ENCODE data around the gene FARP1.

FARP1 gene

DNA sequence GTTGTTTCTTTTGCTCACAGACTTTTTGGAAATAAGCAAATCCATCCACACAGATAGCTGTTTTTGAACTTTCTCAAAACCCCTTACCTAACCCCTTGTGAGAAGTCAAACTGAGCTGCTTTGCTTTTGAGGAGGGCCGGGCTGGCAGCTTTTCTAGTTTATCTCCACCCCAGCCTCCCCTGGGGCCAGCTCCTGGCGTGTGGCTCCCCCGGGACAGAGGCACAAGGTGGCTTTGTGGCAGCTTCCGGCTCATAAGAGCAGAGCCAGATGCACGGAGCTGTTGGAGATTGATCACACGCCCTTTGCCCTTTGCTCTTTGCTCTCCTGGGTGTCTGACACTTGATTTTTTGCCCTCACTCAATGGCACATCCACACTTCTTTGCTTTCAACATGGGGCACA, 59.1 kb downstream of the FARP1 start:
- DNase-seq (ENCODE audit: low spot score) (no peak), FAIRE-seq (no peak)

DNA sequence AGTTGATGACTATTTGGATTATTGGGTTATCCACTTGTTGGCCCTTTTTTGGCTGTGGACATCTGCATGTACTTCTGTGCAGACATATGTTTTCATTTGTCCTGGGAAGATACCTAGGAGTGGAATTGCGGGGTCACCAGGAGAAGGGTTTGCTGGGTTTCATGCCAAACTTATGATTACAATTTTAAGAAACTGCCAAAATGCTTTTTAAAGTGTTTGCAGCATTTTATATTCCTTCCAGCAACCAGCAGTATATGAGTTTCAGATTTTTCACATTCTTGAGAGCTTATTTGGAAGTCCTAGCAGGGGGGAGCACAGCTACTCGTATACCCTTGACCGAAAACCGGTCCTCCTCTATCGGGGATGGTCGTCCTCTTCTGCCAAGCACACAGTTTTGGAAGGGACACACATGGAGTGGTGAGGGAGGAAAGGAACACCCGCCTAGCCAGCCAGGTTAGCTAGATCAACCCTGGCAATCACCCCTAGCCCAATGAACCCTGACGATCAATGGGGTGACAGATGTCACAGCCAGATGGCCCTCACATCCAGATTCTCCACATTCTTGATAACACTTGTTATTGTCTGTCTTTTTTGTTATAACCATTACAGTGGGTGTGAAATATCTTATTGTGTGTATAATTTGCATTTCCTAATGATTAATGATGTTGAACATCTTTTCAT, 60.9 kb downstream of the FARP1 start:
- DNase-seq (ENCODE audit: low spot score) = no peak
- no peak for FAIRE-seq

GRCh38 chr13:98204546-98204945, 61.7 kb downstream of the FARP1 start:
- FAIRE-seq (no peak), DNase-seq (ENCODE audit: low spot score) (no peak)

- FAIRE-seq (peak; percentile 90), DNase-seq (ENCODE audit: low spot score) (peak; percentile 94)
Measured at GRCh38 chr13:98206946-98207345, 64.1 kb downstream of the FARP1 start.

DNA sequence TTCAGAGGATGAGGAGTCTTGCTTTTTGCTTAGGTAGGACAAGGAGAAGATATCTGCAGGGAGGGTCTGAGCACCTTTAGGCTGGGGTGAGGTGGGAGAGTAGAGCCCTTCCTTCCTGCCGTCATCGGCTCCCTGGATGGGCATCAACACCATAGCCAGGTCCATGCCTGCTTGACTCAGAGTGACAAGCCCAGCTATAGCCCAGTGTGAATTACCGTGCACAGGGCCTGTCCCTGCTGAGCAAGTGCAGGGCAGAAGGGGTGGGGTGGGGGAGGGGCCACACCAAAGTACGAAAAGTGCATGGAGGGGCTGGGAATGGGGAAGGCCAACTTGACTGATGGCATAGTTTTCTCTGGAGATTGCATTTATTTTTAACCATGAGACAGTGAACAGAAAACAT, 64.5 kb downstream of the FARP1 start:
- FAIRE-seq (no peak), DNase-seq (ENCODE audit: low spot score) (peak; percentile 80)

DNA sequence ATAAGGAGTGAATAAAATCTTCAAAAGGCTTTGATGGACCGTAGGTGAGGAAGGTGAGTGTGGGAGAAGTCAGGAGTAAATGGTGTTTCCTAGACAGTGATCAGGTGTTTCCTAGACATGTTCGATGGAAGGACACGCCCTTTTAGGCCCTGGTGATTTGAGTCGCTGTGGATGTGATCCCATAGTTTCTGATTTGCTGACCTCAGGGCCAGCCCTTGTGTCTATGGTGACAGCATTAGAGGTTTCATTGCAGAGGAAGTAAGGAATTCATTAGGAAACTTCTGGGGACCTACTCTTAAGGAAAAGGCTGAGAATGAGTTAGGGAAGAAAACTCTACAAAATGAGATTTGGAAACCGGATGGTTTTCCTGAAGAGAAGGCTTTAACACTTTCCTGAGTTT, 65.7 kb downstream of the FARP1 start:
- FAIRE-seq = no peak
- DNase-seq (ENCODE audit: low spot score) = no peak

DNA sequence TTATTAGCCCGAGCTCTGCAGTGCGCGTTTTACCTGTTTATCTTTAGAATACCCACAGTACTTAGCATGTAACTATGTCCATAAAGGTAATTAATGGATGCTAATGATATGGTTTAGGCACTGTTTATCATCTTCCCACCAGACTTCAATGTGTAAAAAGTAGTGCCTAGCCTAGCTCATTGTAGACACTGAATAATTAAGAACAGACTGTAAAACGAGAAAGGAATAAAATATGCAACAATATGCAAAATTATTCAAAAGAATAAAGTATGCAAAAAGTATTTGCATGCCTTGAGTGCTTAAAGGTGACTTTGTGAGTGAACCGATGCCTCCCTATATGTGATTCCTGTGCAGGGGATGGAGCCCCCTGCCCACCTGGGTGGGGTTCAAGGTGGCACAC, 69.9 kb downstream of the FARP1 start:
- no peak for DNase-seq (ENCODE audit: low spot score)
- no peak for FAIRE-seq

GRCh38 chr13:98213354-98213753, 70.5 kb downstream of the FARP1 start:
- DNase-seq (ENCODE audit: low spot score) = no peak
- FAIRE-seq = no peak

DNA sequence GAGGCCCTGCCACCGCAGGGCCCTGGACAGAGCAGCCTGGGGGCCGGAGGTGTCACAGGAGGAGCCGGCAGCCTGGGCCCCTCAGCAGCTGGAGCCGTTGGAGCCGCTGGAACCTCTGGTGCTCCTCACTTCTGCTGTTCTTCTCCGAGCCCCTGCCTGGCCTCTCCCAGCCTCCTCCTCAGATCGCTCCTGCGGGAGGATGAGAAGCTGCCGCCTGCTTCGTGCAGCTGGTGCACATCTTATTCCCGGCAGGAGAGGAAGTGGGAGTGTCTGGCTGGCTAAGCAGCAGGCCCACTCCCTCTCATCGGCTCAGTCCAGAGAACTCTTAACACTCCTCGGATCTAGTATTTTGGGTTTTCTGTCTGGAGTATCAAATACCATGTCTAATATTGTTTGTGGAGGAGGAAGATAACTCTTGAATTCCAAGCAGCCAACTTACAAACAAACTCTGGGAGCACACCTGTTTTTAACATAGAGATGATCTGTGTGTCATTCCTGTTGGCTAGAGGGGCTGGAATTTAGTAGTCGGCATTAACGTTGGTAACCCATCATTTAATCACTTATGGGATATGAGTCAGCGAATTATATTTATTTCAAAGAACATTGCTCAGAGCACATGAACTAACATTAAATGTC, 71.2 kb downstream of the FARP1 start:
- FAIRE-seq = no peak
- DNase-seq (ENCODE audit: low spot score) = no peak

GRCh38 chr13:98214707-98215106, 71.8 kb downstream of the FARP1 start:
- FAIRE-seq = no peak
- no peak for DNase-seq (ENCODE audit: low spot score)

- FAIRE-seq (no peak), DNase-seq (ENCODE audit: low spot score) (no peak)
Measured at GRCh38 chr13:98215508-98215907, 72.6 kb downstream of the FARP1 start.

GRCh38 chr13:98216135-98216565, 73.3 kb downstream of the FARP1 start:
- FAIRE-seq (peak; percentile 85), DNase-seq (ENCODE audit: low spot score) (peak; percentile 86)

GRCh38 chr13:98216711-98217285, 73.9 kb downstream of the FARP1 start:
- DNase-seq (ENCODE audit: low spot score) (no peak), FAIRE-seq (no peak)

DNA sequence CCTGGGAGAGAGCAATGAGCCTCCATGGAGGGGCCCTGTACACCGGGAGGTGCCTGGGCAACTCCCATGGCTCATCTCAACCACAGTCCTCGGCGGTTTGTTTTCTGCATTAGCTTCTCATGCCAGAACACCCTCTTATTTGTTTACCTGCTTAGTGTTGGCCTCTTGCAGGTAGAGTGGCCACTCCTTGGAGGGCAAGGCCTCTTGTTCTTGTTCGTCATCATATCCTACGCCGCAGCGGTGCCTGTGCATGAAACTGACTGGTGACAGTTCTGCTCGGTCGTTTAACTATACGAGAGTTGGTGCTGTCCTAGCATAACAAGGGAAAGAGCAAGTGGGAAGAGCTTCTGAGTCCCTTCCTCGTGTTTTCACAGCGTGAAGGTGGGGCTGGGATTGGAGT, 74.7 kb downstream of the FARP1 start:
- FAIRE-seq (no peak), DNase-seq (ENCODE audit: low spot score) (no peak)

- DNase-seq (ENCODE audit: low spot score) = no peak
- no peak for FAIRE-seq
Measured at GRCh38 chr13:98219685-98220084, 76.8 kb downstream of the FARP1 start.

DNA sequence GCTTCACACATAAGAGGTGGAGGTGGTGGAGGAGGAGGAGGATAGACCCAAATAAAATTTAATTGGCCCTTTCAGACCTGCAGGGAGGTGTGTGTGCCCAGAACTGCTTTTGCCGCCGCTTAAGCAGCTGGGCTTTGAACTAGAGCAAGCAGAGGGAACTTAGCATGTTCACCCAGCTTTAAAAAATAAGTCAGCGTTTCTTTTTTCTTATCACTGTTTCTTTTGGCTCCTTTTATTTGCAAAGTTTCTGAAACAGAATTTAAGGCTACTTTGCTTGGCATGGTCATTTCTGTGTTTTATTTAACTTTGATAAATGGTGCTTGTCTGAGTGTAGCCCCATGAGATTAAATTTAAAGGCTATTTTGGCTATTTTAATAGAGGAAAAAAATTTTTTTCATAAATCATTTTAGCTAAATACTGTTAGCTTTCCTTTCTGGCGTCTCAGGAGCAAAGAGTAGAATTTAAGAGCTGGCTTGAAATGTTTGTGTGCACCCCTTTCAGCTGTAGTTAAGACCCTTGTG, 77.4 kb downstream of the FARP1 start:
- FAIRE-seq = no peak

DNA sequence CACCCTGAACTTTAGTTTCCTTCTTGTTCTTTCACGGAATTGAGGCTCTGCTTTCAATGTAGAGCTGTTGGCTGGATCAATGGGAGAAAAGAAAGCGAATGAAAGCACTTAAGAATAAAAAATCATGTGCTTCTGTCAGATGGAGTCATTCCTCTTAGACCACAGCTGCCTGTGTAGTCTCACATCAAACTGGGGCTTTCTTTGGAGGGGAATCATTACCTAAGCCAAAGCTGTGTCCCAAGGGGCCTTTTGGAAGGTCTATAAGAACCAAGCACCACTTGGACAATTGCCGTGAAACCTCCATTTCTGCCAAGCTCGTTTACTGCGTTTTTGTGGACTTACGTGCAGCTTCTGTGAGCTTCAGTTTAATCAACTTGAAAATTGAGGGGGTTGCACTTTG, 78.3 kb downstream of the FARP1 start:
- FAIRE-seq = no peak
- no peak for DNase-seq (ENCODE audit: low spot score)

More for the DNA sequence above, 77.4 kb downstream of the FARP1 start:
- no peak for DNase-seq (ENCODE audit: low spot score)

GRCh38 chr13:98222081-98222554, 79.2 kb downstream of the FARP1 start:
- DNase-seq (ENCODE audit: low spot score) (no peak), FAIRE-seq (no peak)

DNA sequence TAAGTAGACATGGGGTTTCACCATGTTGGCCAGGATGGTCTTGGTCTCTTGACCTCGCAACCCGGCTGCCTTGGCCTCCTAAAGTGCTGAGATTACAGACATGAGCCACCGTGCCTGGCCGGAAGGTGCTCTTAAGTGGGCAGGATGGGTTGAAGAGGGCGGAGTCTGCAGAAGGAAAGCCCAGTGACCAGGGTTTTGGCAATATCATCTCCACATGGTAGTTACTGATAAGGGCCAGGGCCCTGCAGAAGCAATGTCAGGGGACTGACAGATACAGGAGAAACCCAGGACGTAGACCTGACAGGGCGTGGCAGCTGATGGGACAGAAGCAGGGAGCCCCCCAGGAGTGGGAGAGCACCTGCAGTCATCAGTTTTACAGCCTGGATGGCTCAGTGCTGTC, 79.9 kb downstream of the FARP1 start:
- FAIRE-seq (no peak), DNase-seq (ENCODE audit: low spot score) (no peak)

DNA sequence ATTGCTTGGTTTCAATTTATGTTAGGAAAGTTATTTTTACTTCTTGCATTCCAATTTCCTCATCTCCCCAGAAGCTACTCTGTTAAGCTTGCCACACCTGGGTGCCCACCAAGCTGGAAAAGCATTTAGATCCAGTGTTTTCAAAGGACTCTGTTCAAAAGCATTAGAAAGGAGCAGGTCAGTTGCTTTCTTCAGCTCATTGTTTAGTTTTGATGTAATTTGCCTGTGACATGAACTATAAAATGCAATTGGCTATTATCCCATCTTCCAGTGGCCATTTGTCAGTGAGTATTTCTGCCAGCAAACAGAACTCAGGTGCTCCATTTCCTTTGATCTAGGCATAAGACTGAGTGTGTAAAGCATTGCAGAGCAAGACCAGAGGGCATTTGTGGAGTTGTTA, 80.8 kb downstream of the FARP1 start:
- FAIRE-seq = no peak
- no peak for DNase-seq (ENCODE audit: low spot score)

GRCh38 chr13:98224557-98224956, 81.7 kb downstream of the FARP1 start:
- no peak for FAIRE-seq
- no peak for DNase-seq (ENCODE audit: low spot score)
